Endothelial cell of umbilical vein (primary cell): ENCODE data around the gene SLC25A22. TPM values are rescaled to one million over a fixed set of nuclear protein-coding genes. Genes with fewer than 3 reads are reported as not detected.

ENCODE experiments used
- BruUV-seq: library from RNA; stranded (reverse); fragments of 400-500 nt; replicated peaks from 2 replicates; lab custom pipeline; 2021; lab: Mats Ljungman, UMichigan
- CTCF ChIA-PET: fragments of 300-600, 350-600 bp; sonication (Branson Sonifier 250); formaldehyde crosslinking; loops from one replicate; lab custom pipeline; 2021; ENCODE audit warnings: antibody characterized with exemption, inconsistent platforms; lab: Charles Lee
- POLR2A ChIA-PET: fragments of 300-600, 350-600 bp; sonication (Branson Sonifier 250); formaldehyde crosslinking; loops from one replicate; lab custom pipeline; 2021; ENCODE audit warnings: antibody characterized with exemption, inconsistent platforms; lab: Charles Lee
- DNase-seq: peaks from one replicate; pipeline ENCODE4 v3.0.0-alpha.2; 2011; ENCODE audit warnings: low read depth, low spot score
- FAIRE-seq: peaks from 2 replicates; lab custom pipeline; 2011; peaks lifted over from hg19 to GRCh38; lab: Jason Lieb, UNC
- H2AFZ ChIP-seq: 2 replicates; pipeline ENCODE4 v1.6.0; 2012; ENCODE audit warnings: low read depth, low read length, control low read depth, inconsistent platforms
- H3K27ac ChIP-seq: 2 replicates; pipeline ENCODE4 v1.5.1; 2011; ENCODE audit warnings: low read depth, mild to moderate bottlenecking, control low read depth, low read length, moderate library complexity; ENCODE audit not compliant: insufficient read depth
- H3K27me3 ChIP-seq, 2 experiments: 2 replicates each; pipeline versions ENCODE4 v1.6.0 to v1.6.1; 2011; ENCODE audit warnings: low read length in 2 of 2, mixed read lengths in 1 of 2; ENCODE audit not compliant: control insufficient read depth in 2 of 2, insufficient read depth in 2 of 2
- H3K36me3 ChIP-seq, 2 experiments: 2 replicates in 1 of 2; 3 replicates in 1 of 2; pipeline ENCODE4 v1.5.1; 2011; ENCODE audit warnings: low read length in 2 of 2, mild to moderate bottlenecking in 1 of 2, moderate library complexity in 1 of 2; ENCODE audit not compliant: control insufficient read depth in 2 of 2, insufficient read depth in 2 of 2; ENCODE audit errors: extremely low read depth in 1 of 2
- H3K4me1 ChIP-seq: 3 replicates; pipeline ENCODE4 v1.5.1; 2011; ENCODE audit warnings: mild to moderate bottlenecking, low read length; ENCODE audit not compliant: control insufficient read depth, insufficient read depth; ENCODE audit errors: extremely low read depth
- H3K4me2 ChIP-seq: 2 replicates; pipeline ENCODE4 v1.6.1; 2011; ENCODE audit warnings: low read length, control low read depth, mixed read lengths; ENCODE audit not compliant: insufficient read depth
- H3K4me3 ChIP-seq, 3 experiments: fragments of 200-600 bp in 1 of 3; sonication (generic), shearing (Covaris generic) in 1 of 3; replicated peaks in 1 of 3; 2 replicates each; pipeline ENCODE4 v1.5.1; 2011 to 2016; ENCODE audit warnings: control low read depth in 3 of 3, low read length in 3 of 3, mild to moderate bottlenecking in 2 of 3, inconsistent platforms in 1 of 3, low read depth in 1 of 3, moderate library complexity in 1 of 3; ENCODE audit not compliant: insufficient read depth in 1 of 3
- H3K79me2 ChIP-seq: 2 replicates; pipeline ENCODE4 v1.6.0; 2012; ENCODE audit warnings: low read length, inconsistent platforms; ENCODE audit not compliant: control insufficient read depth, insufficient read depth
- H3K9ac ChIP-seq: replicated peaks from 2 replicates; pipeline ENCODE3; 2011; ENCODE audit warnings: low read length, control low read depth; ENCODE audit not compliant: insufficient read depth; ENCODE audit errors: extremely low read depth
- H3K9me1 ChIP-seq: replicated peaks from 3 replicates; pipeline ENCODE4 v1.6.0; 2011; ENCODE audit warnings: mild to moderate bottlenecking, low read length; ENCODE audit not compliant: control insufficient read depth, insufficient read depth; ENCODE audit errors: extremely low read depth
- H3K9me3 ChIP-seq: replicated peaks from 2 replicates; pipeline ENCODE4 v1.5.1; 2012; ENCODE audit warnings: low read length, inconsistent platforms; ENCODE audit not compliant: control insufficient read depth, insufficient read depth
- H4K20me1 ChIP-seq: replicated peaks from 2 replicates; pipeline ENCODE3; 2011; ENCODE audit warnings: mild to moderate bottlenecking, low read length; ENCODE audit not compliant: control insufficient read depth, insufficient read depth; ENCODE audit errors: extremely low read depth
- MYC ChIP-seq: IDR thresholded peaks from one replicate; pipeline ENCODE4 v1.6.1; 2011; ENCODE audit warnings: mild to moderate bottlenecking, low read depth, low read length
- POLR2AphosphoS5 ChIP-seq: IDR thresholded peaks from 2 replicates; pipeline ENCODE4 v1.6.1; 2012; ENCODE audit warnings: low read depth, mild to moderate bottlenecking, control low read depth, low read length, moderate library complexity; ENCODE audit not compliant: insufficient read depth
- dilution Hi-C: fragments of 300-500 bp; cut with MboI; formaldehyde crosslinking; loops from one replicate; pipeline ENCODE4 v1.15.0; 2019; ENCODE audit warnings: low sequenced_read_pairs; ENCODE audit not compliant: extremely low pct_ligation_motif_present
- intact Hi-C: fragments of 100-400 bp; cut with micrococcal nuclease; formaldehyde crosslinking; loops from one replicate; pipeline ENCODE4 v1.10.0; 2022
- polyA plus RNA-seq, 4 experiments: library from polyadenylated mRNA; depleted of rRNA in 3 of 4; stranded (reverse) in 3 of 4; unstranded in 1 of 4; fragments of >200 nt; gene quantifications; 2 replicates each; pipeline versions ENCODE4 v1.2.1 to v1.2.3, GENCODE V29; 2011 to 2012; ENCODE audit warnings: missing spikeins in 1 of 4
- total RNA-seq: library from RNA; stranded (reverse); gene quantifications from 2 replicates; pipeline ENCODE4 v1.2.3, GENCODE V29; 2021

Gene SLC25A22
- total and polyA plus RNA-seq, 2 donors (not counting 3 experiments of a cell fraction or from before 2014, with no cell fraction given) = 24.5 to 24.9 TPM

GRCh38 chr11:833114-833791 lies 35.2 kb upstream of the SLC25A22 start:
- ChIA-PET POLR2A (interaction anchor here (1.4 to 3.3 kb wide), 2 partner anchors 10 to 22 kb away, joined by 6 to 25 read pairs; partner anchors contain the start of genes POLR2L and TSPAN4), CTCF (interaction anchor here (2.1 to 2.9 kb wide), 2 partner anchors 11 to 15 kb away, joined by 11 to 19 read pairs; partner anchors contain the start of genes PNPLA2 and TSPAN4)
- Histone ChIP-seq H2AFZ (no peak overlapping the region), H3K9me1 (no peaks in the 10 kb centered on the region), H3K79me2 (peaks cover 37% of the 10 kb centered on the region), H3K9me3 (no peaks in the 10 kb centered on the region), H3K4me3 (peak overlapping the region; percentile 50 to 70 (median 67)), H3K9ac (peak overlapping the region; percentile 85), H3K27me3 (no peaks in the 10 kb centered on the region), H3K4me1 (peaks cover 47% of the 10 kb centered on the region), H4K20me1 (no peaks in the 10 kb centered on the region), H3K4me2 (peak overlapping the region; percentile 75), H3K36me3 (peaks cover 12 to 22% of the 10 kb centered on the region in 2 experiments), H3K27ac (peak overlapping the region; percentile 79)
- DNase-seq (peak; percentile 63), FAIRE-seq (peak; percentile 18)
- dilution Hi-C loops (no loop called here), intact Hi-C loops (no loop called here)
- TF ChIP-seq MYC (no peak), POLR2AphosphoS5 (peak; percentile 21)
- no TSS peak for BruUV-seq

GRCh38 chr11:832529-833113 lies 34.5 kb upstream of the SLC25A22 start, which contains the start of gene CD151:
CD151 (plus strand) TSS chr11:832952; CDS start chr11:836070, 3,118 bp downstream.
- ChIA-PET CTCF (interaction anchor here (2.9 kb wide), 1 partner anchor 12 kb away, joined by 19 read pairs; the partner anchor contains the start of gene TSPAN4), POLR2A (interaction anchor here (1.4 to 3.3 kb wide), 2 partner anchors 11 to 21 kb away, joined by 6 to 25 read pairs; partner anchors contain the start of genes POLR2L and TSPAN4)
- Histone ChIP-seq H3K27ac (peak within 1 kb of the TSS; percentile 79), H4K20me1 (no peaks in the 10 kb centered on the region), H3K79me2 (peaks cover 32% of the 10 kb centered on the region), H3K36me3 (peaks cover 7 to 16% of the 10 kb centered on the region in 2 experiments), H2AFZ (peak within 1 kb of the TSS; percentile 8), H3K4me2 (peak within 1 kb of the TSS; percentile 75), H3K4me3 (peak within 1 kb of the TSS; percentile 50 to 70 (median 67)), H3K9me3 (no peaks in the 10 kb centered on the region), H3K4me1 (peaks cover 53% of the 10 kb centered on the region), H3K27me3 (no peaks in the 10 kb centered on the region), H3K9ac (peak within 1 kb of the TSS; percentile 85), H3K9me1 (no peaks in the 10 kb centered on the region)
- peak; percentile 4 for FAIRE-seq
- dilution Hi-C loops = no loop called here
- BruUV-seq = no TSS peak
- intact Hi-C loops = no loop called here
- peak; percentile 55 for DNase-seq
- TF ChIP-seq POLR2AphosphoS5 (peak; percentile 61), MYC (no peak)
